Measurements from ENCODE around the gene SIRPA. TPM values are rescaled to one million over a fixed set of nuclear protein-coding genes. Genes with fewer than 3 reads are reported as not detected.

SIRPA gene
- total RNA-seq, 1 experiment from 2014 or later: 6.0 TPM

- H3K27me3 ChIP-seq (ENCODE audit: insufficient read depth, low read length): no peaks in the 10 kb centered on the region
- H3T11ph ChIP-seq (ENCODE audit: low read length): no peak overlapping the region
- H3K9ac ChIP-seq (ENCODE audit: extremely low read depth, insufficient read length, low read length): no peak overlapping the region
- H3K18ac ChIP-seq (ENCODE audit: insufficient read length, low read depth, low read length): no peak overlapping the region
- H3K27ac ChIP-seq (ENCODE audit: insufficient read length, low read depth, low read length): no peak overlapping the region
- H2AFZ ChIP-seq (ENCODE audit: low read length): no peak overlapping the region
- no peaks in the 10 kb centered on the region for H3K36me3 Mint-ChIP-seq (ENCODE audit: insufficient read depth in 1 of 3, low read depth in 3 of 3)
- H3K4ac ChIP-seq (ENCODE audit: low read depth, low read length): no peak overlapping the region
- no peak overlapping the region for H2BK12ac ChIP-seq (ENCODE audit: insufficient read length, low read depth, low read length)
- H3K27me3 Mint-ChIP-seq (ENCODE audit: low read depth): peaks cover 10% of the 10 kb centered on the region
- H3K23me2 ChIP-seq (ENCODE audit: insufficient read length, low read depth, low read length, poor library complexity, severe bottlenecking): no peaks in the 10 kb centered on the region
- H3K4me1 ChIP-seq (ENCODE audit: insufficient read depth, low read length): peaks cover 2% of the 10 kb centered on the region; the same call in 1 of the 2 replicates
- peak overlapping the region; percentile 80 to 99 (median 93) for H3K27ac Mint-ChIP-seq
- no peak overlapping the region for H3K14ac ChIP-seq (ENCODE audit: insufficient read depth, low read length)
- H3K4me2 ChIP-seq (ENCODE audit: insufficient read depth, insufficient read length, low read length): peak overlapping the region; percentile 42
- H3K79me1 ChIP-seq (ENCODE audit: insufficient read depth, low read depth, low read length, poor library complexity, severe bottlenecking): no peaks in the 10 kb centered on the region
- no peaks in the 10 kb centered on the region for H3K79me2 ChIP-seq (ENCODE audit: insufficient read depth, low read length)
- H4K8ac ChIP-seq (replicated peaks; ENCODE audit: insufficient read length, low read depth, low read length): no peak overlapping the region
- H3K23ac ChIP-seq (ENCODE audit: insufficient read length, low read depth, low read length): no peak overlapping the region
- no peak overlapping the region for H2BK5ac ChIP-seq (ENCODE audit: insufficient read length, low read length)
- no peaks in the 10 kb centered on the region for H4K20me1 ChIP-seq (ENCODE audit: control insufficient read depth, insufficient read depth, insufficient read length)
- H3K56ac ChIP-seq (ENCODE audit: insufficient read length, low read depth, low read length): no peak overlapping the region
- no peak overlapping the region for H4K91ac ChIP-seq (ENCODE audit: insufficient read length, low read depth, low read length)
- peaks cover 51 to 62% of the 10 kb centered on the region in 2 experiments for H3K4me1 Mint-ChIP-seq
- WGBS (ENCODE audit: extremely low coverage, insufficient read length, low lambda C conversion rate): no CpG with 5 or more reads among the region's 8 CpGs
- DNase-seq: no peak
- no peak overlapping the region for H2AK5ac ChIP-seq (ENCODE audit: insufficient read length, low read length)
- no peak overlapping the region for H2BK15ac ChIP-seq (ENCODE audit: low read depth, low read length)
- H3K4me3 Mint-ChIP-seq: peak overlapping the region; percentile 34 to 64
- peaks cover 0 to 2% of the 10 kb centered on the region in 2 experiments; a peak in 1 of 5 replicates for H3K9me3 Mint-ChIP-seq
- no peak overlapping the region for H2BK120ac ChIP-seq (ENCODE audit: low read depth, low read length, poor library complexity, severe bottlenecking)
- H3K9me3 ChIP-seq (ENCODE audit: control insufficient read depth, low read depth, low read length): no peaks in the 10 kb centered on the region
- no peak overlapping the region for H4K5ac ChIP-seq (ENCODE audit: insufficient read length, low read depth, low read length)
- TF ChIP-seq CTCF (conservative IDR thresholded peaks at IDR 0.05): no peak
- H2BK20ac ChIP-seq (ENCODE audit: low read depth, low read length, poor library complexity, severe bottlenecking): no peak overlapping the region
Measured at GRCh38 chr20:1955217-1955616, 60.0 kb downstream of the SIRPA start.

Data from H9 (cell line).